BE2C (cell line): ENCODE results near the gene TMSB4X.

Source experiments
- DNase-seq: peaks from one replicate; pipeline ENCODE4 v3.0.0-alpha.2; 2020
- H3K27me3 ChIP-seq: fragments of 250-450 bp; sonication (Bioruptor Pico); 2 replicates; pipeline ENCODE4 v1.5.1; 2020; ENCODE audit warnings: mild to moderate bottlenecking
- H3K36me3 ChIP-seq: fragments of 250-450 bp; sonication (Bioruptor Pico); 2 replicates; pipeline ENCODE4 v1.5.1; 2020; ENCODE audit warnings: mild to moderate bottlenecking
- H3K4me1 ChIP-seq: fragments of 250-450 bp; sonication (Bioruptor Pico); 2 replicates; pipeline ENCODE4 v1.5.1; 2020
- H3K4me3 ChIP-seq: 2 replicates; pipeline ENCODE4 v1.5.1; 2011; ENCODE audit warnings: low read depth, low read length
- H3K9me3 ChIP-seq: fragments of 250-450 bp; sonication (Bioruptor Pico); 2 replicates; pipeline ENCODE4 v1.5.1; 2020
- TF ChIP-seq, protein P1 (sequence below): IDR thresholded peaks from 2 replicates; pipeline ENCODE4 v1.5.1; 2012; ENCODE audit warnings: mild to moderate bottlenecking, low read depth, low read length

TMSB4X gene

GRCh38 chrX:12989461-12989860, 14.6 kb downstream of the TMSB4X start:
- DNase-seq: no peak
- Histone ChIP-seq H3K4me1 (no peaks in the 10 kb centered on the region), H3K9me3 (no peaks in the 10 kb centered on the region), H3K36me3 (no peaks in the 10 kb centered on the region), H3K4me3 (no peak overlapping the region), H3K27me3 (no peaks in the 10 kb centered on the region)
- TF ChIP-seq, protein P1, sequence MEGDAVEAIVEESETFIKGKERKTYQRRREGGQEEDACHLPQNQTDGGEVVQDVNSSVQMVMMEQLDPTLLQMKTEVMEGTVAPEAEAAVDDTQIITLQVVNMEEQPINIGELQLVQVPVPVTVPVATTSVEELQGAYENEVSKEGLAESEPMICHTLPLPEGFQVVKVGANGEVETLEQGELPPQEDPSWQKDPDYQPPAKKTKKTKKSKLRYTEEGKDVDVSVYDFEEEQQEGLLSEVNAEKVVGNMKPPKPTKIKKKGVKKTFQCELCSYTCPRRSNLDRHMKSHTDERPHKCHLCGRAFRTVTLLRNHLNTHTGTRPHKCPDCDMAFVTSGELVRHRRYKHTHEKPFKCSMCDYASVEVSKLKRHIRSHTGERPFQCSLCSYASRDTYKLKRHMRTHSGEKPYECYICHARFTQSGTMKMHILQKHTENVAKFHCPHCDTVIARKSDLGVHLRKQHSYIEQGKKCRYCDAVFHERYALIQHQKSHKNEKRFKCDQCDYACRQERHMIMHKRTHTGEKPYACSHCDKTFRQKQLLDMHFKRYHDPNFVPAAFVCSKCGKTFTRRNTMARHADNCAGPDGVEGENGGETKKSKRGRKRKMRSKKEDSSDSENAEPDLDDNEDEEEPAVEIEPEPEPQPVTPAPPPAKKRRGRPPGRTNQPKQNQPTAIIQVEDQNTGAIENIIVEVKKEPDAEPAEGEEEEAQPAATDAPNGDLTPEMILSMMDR: no peak

DNA sequence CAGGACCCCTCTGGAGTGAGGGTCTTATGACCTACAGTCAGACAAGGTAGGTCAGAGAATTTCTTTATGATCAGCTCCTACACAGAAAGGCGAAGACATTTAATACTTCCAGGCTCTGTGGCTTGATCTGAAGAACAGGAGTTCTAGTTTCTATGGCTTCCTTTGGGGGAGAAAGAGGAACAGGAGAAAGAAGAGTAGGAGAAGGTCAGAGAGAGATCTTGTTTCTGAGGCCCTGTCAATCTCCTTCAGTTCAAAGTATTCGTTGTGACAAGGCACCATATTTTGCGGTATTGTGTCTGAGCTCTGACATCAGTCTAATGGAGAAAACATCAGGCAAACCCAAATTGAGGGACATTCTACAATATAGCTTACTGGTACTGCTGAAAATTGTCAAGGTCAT, 16.7 kb downstream of the TMSB4X start:
- Histone ChIP-seq H3K36me3 (no peaks in the 10 kb centered on the region), H3K4me3 (no peak overlapping the region), H3K27me3 (no peaks in the 10 kb centered on the region), H3K4me1 (no peaks in the 10 kb centered on the region), H3K9me3 (no peaks in the 10 kb centered on the region)
- DNase-seq: no peak
- TF ChIP-seq, protein P1: no peak

DNA sequence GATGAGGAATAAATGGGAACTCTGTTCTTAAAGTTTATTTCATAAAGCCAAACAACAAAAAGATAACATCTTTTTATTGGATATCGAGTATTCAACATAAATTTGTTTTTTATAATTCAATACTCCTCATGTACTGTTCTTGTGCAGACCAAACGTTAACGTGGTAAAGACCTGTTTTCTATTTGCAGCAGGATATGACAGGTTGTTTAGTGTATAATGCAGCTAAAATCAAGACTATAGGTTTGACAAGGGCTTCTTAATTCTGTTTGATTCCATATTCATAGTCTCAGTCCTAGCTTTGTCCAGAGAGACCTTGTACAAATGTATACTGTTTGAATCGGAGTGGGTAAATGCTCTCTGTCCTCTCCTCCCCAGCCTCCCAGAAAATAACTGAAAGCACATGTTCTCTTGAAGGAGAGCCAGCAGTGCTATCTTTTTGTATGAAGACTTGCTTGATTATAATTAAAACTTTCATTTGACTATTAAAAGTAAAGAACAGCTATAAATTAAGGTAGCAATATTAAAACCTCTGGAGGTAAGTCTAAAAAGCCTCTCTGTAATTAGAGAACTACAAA, 17.7 kb downstream of the TMSB4X start:
- H3K27me3 ChIP-seq: no peaks in the 10 kb centered on the region
- no peak for DNase-seq
- H3K4me3 ChIP-seq: no peak overlapping the region
- H3K4me1 ChIP-seq: no peaks in the 10 kb centered on the region
- no peaks in the 10 kb centered on the region for H3K9me3 ChIP-seq
- no peaks in the 10 kb centered on the region for H3K36me3 ChIP-seq
- TF ChIP-seq, protein P1: no peak

DNA sequence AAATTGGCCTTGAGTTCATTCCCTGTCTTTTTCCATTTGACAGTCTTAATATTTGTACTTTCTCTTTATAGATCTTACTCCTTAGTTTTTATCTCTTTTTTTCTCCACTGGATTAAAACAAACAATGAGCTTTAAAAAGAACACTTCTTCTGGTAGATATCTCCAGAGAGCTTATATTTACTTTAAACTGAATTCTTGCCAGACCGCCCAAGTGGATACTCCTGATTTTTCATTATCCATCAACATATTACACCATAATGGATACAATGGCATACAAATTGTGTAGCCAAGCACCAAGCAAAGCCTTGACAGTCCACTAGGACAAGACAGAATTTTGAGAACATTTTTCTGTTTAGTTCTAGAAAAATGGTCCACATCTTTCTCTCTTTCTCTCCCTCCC, 18.9 kb downstream of the TMSB4X start:
- Histone ChIP-seq H3K27me3 (no peaks in the 10 kb centered on the region), H3K9me3 (no peaks in the 10 kb centered on the region)
- DNase-seq: no peak

DNA sequence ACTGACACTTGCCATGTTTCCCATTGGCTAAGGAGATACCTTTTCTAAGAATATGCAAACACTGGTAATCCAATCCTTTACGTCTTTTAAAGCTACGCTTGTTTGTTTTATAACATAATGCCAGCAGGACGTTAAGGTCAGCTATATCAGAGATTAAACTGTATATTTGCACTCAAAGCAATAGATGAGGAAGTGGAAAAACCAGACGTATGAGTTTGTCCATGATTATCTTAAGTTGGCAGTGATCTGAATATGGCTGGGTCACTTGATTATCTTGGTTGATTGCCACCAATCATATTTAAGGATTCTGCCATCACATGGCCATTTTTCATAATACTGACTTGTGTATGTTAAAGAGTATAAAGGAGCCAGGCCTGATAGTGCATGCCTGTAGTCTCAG, 19.4 kb downstream of the TMSB4X start:
- Histone ChIP-seq H3K27me3 (no peaks in the 10 kb centered on the region), H3K9me3 (no peaks in the 10 kb centered on the region), H3K4me3 (no peak overlapping the region), H3K4me1 (no peaks in the 10 kb centered on the region), H3K36me3 (no peaks in the 10 kb centered on the region)
- TF ChIP-seq, protein P1: no peak
- no peak for DNase-seq

More for the DNA sequence above, 18.9 kb downstream of the TMSB4X start:
- H3K4me1 ChIP-seq: no peaks in the 10 kb centered on the region
- TF ChIP-seq, protein P1: no peak
- H3K36me3 ChIP-seq: no peaks in the 10 kb centered on the region
- H3K4me3 ChIP-seq: no peak overlapping the region

DNA sequence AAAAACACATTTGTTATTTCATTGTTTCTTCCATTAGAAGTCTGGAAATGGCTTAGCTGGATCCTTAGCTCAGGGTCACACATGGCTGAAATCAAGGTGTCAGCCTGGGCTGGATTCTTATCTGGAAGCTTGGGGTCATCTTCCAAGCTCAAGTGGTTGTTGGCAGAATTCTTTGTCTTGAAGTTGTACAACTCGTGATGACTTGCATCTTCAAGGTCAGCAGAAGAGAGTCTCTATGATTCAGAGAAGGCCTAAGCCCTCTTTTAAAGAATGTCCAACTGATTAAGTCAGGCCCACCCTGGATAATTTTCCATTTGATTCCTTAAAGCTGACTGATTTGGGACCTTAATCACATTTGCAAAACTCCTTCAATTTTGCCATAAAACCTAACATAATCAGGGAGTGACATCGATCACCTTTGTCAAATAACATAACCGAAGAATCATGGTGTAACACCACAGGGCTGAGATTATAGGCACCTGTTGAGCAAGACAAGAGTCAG, 22.1 kb downstream of the TMSB4X start:
- Histone ChIP-seq H3K4me1 (no peaks in the 10 kb centered on the region), H3K27me3 (no peaks in the 10 kb centered on the region), H3K9me3 (no peaks in the 10 kb centered on the region), H3K36me3 (no peaks in the 10 kb centered on the region), H3K4me3 (no peak overlapping the region)
- TF ChIP-seq, protein P1: no peak
- no peak for DNase-seq
